GM18517 (cell line): ENCODE data around the gene CEP89.
"Not testable (repeated sequence)": the region's sequence is repeated elsewhere in the genome, so short reads cannot be mapped to it uniquely, and the experiment has no call there.

ENCODE experiments used
- ATAC-seq: cut with Tn5 transposase; IDR thresholded peaks from one replicate; pipeline ENCODE4 v1.9.1; 2021; ENCODE audit warnings: mild to moderate bottlenecking, moderate library complexity; ENCODE audit not compliant: unreplicated experiment

CEP89 gene

DNA sequence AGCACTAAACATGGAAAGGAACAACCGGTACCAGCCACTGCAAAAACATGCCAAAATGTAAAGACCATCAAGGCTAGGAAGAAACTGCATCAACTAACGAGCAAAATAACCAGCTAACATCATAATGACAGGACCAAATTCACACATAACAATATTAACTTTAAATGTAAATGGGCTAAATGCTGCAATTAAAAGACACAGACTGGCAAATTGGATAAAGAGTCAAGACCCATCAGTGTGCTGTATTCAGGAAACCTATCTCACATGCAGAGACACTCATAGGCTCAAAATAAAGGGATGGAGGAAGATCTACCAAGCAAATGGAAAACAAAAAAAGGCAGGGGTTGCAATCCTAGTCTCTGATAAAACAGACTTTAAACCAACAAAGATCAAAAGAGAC lies 123.7 kb downstream of the CEP89 start:
- not testable (repeated sequence) for ATAC-seq

- no peak for ATAC-seq
Measured at GRCh38 chr19:32843716-32844245, 128.0 kb downstream of the CEP89 start.

DNA sequence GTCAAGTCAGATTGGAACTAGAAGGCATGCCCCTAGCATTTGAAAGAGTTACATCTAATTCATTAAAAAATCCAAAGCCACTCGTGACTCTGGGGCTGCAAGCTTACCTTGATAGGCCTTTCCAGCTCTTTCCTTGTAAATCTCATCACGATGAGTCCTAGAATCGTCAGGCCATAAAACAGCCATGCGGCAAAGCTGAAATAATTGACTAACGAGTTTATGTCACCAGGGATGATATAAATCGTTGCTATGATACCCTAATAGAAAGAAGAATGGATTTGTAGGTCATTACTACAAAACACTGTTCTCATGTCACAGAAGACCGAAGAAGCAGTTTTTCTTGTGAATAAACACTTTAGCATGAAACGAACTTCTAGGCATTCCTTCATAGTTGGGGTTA lies 129.7 kb downstream of the CEP89 start:
- no peak for ATAC-seq

DNA sequence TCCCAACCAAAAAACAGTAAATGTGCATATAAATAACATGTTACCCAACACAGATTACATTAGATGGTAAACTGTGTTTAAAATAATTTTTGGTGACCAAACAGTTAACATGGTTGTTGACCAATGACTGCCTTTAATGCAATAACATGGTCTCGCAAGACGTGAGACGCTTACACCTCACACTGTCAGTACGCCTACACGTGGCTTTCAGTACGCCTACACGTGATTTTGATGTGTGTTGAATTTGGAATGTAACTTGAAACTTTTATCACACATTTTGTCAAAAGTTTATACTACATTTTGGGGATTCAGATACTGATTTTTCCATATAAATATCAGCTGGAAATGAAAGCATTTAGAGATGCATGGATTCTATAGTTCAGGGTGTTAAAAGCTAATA lies 134.2 kb downstream of the CEP89 start:
- ATAC-seq: no peak

DNA sequence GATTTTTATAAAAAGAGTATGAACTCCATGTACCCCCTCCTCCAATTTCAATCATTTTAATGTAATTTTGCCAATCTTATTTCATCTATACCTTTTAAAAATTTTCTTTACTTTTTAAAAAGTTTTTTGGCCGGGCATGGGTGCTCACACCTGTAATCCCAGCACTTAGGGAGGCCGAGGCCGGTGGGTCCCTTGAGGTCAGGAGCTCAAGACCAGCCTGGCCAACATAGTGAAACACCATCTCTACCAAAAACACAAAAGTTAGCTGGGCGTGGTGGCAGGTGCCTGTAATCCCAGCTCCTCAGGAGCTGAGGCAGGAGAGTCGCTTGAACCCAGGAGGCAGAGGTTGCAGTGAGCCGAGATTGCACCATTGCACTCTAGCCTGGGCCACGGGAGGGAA lies 138.4 kb downstream of the CEP89 start:
- not testable (repeated sequence) for ATAC-seq

DNA sequence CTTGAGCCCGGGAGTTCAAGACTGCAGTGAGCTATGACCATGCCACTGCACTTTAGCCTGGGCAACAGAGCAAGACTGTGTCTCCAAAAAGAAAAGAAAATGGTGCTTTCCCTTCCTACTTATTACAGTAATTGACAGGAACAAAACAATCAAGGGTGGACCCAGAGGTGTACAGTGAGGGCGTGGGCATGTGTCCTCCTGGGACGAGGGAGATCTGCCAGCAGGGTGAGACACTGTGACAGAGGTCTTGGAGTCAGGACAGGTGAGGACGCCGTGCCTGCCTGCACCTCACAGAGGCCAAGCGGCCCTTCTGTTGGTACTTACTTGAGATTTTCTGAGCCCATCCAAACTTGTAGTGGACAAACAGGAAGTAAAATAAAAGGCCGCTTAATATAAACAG lies 138.9 kb downstream of the CEP89 start:
- not testable (repeated sequence) for ATAC-seq

DNA sequence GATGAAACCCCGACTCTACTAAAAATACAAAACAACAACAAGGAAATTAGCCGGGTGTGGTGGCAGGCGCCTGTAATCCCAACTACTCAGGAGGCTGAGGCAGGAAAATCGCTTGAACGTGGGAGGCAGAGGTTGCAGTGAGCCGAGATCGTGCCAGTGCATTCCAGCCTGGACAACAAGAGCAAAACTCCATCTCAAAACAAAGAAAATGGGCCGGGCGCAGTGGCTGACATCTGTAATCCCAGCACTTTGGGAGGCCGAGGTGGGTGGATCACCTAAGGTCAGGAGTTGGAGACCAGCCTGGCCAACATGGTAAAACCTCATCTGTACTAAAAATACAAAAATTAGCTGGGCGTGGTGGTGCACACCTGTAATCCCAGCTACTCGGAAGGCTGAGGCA lies 139.7 kb downstream of the CEP89 start:
- not testable (repeated sequence) for ATAC-seq

DNA sequence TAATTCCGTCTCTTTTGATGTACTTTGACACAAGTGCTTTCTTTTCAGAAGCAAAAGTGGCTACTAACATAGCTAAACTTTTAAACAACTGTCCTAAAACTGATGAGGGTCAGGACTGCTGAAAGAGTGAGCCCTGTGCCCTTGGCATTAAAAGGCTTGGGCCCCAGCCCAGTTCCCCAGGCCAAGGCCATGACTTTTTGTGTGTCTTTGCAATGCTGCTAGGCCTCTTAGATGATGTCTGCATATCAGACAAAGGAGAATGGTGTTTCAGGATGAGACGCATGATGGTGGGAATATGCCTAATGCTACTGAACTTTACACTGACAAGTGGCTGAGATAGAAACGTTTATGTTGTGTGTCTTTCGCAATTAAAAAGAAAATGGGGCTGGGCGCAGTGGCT lies 140.1 kb downstream of the CEP89 start:
- ATAC-seq: no peak

DNA sequence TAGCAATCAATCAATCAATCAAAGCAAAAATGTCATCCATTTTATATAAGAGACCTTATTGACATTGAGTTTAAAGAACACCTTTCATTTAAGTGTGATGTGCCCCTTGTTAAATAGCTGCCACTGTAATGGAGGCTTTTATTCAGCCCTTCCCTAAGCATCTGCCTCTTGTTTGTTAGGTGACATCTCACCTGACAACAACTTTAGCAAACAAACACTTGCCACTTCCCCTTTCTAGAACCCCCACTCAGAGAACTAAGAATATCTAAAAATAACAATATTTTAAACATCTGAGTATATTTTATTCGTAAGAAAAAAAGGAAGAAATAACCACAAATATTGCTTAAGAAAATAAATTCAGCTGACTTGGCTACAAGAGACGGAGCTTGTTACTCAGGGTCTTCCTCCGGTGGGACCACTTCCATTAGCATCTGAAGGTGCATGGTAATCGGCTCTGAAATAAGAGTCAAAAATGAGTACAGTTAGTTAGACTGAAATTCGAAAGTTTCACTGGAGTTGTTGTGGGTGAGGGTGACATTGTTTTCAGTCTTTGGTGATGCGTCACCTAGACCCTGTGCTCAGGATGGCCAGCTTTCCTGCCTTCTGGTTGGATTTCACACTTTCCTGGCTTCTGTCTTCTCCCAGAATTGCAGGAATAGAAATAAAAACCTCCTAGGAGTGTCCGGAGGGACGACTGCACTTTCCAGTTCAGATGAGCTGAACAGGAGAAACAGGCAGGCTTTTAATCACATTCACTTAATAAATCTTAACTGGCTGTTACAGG lies 141.3 kb downstream of the CEP89 start:
- no peak for ATAC-seq

DNA sequence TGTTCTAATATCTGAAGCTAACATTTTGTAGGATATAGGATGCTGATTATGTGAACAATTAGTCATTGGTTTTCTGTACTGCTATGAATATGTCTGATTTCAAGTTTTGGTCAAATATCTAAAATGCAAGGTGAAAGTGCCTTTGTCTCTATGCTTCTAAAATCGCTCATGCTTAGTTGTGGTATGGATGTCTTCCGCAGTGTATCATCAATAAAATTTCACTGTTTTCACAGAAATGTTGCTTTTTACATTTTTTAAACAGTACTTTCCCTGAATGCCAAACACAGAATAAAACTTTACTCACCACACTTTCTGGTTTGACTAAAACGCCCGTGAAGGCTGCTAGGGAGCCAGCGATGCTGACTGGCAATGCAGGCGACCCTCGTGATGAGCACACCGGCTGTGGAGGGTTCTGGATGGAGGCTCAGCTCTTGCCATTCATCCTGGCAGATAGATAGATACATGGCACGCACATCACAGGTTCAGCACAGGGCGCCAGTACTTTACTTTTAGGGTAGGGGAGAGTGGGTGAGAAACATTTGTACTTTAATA lies 142.3 kb downstream of the CEP89 start:
- ATAC-seq: no peak

DNA sequence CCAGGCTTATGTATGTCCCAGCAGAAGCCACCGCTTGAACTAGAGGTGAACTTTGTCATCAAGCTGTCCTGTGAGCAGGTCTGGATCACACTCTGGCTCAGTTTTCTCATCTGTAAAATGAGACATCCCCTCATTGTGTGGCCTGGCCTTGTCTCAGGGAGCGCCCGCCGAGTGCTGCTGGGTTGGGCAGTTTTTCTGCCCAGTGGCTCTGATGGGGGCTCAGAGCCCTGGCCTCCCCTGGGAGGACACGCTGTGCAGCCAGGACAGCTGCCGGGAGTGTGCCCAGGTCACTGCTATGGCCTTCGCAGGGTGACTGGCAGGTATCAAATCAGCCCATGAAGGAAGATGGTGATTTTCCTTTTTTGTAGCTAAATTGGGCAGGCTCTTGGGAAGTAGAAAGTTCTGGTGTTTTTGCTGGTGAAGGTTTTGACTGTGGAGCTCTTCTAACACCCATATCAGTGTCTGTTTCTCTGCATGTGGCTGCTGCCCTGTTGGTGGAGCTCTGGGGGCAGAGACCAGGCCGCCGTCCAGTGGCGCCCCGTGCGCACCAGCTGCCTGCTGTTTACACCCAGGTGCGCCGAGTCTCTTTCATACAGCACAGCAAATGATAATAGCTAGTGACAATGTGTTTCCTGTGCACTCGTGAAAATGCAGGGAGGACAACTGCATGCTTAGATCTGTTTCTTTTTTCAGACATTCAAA lies 143.0 kb downstream of the CEP89 start:
- ATAC-seq: no peak

- no peak for ATAC-seq
Measured at GRCh38 chr19:32828139-32828538, 143.6 kb downstream of the CEP89 start.
